Activated CD4-positive, CD25-positive, alpha-beta regulatory T cell treated with anti-CD3 and anti-CD28 coated beads, Interleukin-2, amount 50 U/mL, for 72 hours (primary cell): Measurements from ENCODE around the gene LIFR.

Source experiments
- DNase-seq: peaks from one replicate; pipeline ENCODE4 v3.0.0; 2021

Gene LIFR

DNA sequence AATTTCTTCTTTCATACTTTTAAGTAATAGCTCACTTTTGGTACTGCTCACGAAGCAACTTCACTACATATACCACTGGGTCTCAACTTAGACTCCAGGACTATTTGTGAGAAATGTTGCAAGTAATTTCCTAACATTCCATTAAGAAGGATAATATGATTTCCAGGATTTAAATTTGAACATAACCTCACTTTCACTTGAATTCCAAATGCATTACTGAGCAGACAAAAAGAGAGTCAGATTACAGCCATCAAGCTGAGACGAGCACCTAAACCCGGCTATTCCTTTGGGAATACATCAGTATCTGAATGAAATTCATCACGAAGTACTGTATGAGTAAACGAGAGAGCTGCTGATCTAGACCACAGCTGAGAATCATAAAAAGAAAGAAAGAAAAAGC lies 47.3 kb downstream of the LIFR start:
- DNase-seq, result no peak

DNA sequence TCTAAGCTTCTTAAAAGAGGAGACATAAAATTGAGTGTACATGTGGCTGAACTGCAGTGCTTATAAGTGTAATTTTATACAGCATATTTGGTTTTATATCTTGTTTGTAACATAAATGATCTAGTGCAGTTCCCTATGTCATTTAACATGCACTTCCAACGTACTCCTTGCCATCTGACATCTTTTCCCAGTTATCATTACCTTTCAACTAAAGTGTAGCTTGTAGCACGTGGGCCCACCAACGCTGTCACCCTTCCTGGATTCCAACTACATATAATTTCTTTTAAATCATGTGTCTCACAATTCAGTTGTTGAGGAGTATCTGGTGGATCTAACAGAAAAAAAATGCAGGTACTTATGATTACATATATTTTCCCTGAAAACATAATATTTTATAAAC lies 50.1 kb downstream of the LIFR start:
- DNase-seq, result no peak

GRCh38 chr5:38500573-38501260 lies 55.7 kb downstream of the LIFR start:
- no peak for DNase-seq

DNA sequence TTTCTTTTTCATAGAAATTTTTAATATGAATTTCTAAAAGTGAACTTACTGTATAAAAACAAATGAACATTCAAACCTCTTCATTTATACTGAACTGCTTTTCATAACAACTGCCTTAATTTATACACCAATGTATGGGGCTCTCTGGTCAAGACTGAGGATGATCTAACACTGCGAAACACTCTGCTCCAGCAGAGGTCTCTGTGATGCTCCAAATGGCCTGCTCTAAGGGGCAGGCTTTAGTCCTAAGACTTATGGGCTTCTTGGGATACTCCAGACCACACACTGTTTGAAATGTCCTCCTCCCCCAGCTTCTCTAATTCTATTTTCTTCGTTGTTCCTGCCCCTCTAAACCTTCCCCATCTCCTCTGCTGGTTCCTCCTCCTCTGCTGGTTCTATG lies 58.5 kb downstream of the LIFR start:
- no peak for DNase-seq

GRCh38 chr5:38494763-38495162 lies 61.7 kb downstream of the LIFR start:
- no peak for DNase-seq

DNA sequence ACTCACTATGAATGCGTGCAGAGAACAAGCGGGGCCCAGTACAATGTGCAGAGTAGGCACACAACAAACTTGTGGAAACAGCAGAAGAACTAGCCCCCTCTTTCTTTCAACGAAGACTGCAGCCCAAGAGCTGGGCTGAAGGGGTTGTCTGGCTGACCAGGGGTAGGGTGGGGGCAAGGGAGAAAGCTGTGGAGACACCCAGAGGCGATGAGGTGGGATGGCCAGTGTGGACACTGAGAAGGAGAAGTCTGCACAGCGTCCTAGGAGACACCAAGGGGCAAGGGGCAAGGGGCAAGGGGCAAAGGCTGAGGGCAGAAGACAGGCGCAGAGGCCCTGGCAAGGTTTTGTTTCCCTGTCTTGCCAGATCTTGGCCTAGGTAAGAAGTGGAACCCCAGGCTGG lies 62.3 kb downstream of the LIFR start:
- DNase-seq, result no peak

DNA sequence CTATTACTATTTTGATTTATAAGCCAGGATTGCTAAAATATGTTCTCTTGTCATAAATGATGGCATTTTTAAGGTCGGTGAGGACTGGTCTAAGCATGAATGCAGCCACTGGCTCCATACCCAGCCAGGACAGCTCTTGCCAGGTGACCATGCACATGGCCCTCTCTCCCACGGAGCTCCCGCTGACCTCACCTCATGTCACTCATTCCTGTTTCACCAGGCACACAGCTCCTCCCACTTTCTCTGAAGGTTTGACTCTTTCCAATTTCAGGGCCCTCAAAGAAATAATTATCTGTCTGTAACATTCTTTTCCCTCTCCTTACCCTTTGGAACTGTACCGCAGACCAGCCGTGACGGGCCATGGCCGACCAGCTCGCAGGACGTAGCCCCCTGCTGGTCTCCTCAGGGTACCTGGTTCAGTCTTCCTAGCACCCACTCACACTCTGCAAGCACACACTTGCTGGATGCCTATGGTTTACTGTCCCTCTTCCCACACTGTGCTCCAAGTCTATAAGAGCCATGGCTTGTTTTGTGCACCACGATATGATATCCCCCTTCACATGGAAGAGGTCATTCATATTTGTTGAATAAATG lies 72.5 kb downstream of the LIFR start:
- DNase-seq, result no peak

DNA sequence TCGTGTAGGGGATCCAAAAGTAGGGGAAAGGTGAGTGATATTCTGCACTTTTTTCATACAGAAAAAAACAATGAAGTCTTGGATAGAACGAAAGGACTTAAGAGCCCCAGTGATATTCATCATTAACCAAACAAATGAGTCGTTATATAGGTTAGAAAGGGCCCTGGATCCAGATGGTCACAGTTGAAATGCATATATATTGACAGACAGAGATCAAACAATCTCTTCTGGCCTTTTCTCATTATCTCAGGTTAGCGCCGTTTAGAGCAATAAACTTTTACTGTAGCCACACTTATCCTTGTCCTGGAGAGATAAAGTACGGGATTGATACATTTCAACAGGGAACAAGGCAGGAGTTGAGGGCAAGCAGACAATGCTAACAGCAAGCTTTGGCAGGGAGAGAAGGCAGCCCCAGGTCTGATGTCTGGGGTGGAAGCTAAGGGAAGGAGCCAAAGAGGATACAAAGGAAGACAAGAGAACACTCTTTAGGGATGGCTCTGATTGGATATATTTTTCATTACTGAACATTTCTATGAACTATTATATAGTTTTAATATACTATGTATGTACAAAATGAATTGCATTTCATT lies 77.0 kb downstream of the LIFR start:
- no peak for DNase-seq

DNA sequence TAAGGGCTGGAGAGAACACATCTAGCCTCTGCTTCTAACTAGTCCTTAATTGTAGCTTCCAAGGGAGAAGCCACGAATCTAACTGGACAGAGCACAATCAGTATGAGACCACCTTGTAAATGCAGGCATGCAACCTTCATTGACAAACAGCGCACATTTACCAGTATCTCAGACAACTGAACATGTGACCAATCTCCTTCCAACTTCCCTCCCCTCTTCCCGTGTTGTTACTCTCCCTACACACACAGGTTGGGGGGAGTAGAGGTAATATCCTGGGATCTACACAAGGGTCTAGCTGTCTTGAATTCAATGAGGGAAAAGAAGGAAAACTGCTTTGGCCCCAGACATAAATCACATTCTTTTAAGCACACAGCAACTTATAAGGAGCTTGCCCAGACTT lies 77.6 kb downstream of the LIFR start:
- no peak for DNase-seq

GRCh38 chr5:38478166-38478565 lies 78.3 kb downstream of the LIFR start:
- DNase-seq, result no peak

- DNase-seq, result no peak
These were observed 83.4 kb downstream of the LIFR start for GRCh38 chr5:38473008-38473407.

DNA sequence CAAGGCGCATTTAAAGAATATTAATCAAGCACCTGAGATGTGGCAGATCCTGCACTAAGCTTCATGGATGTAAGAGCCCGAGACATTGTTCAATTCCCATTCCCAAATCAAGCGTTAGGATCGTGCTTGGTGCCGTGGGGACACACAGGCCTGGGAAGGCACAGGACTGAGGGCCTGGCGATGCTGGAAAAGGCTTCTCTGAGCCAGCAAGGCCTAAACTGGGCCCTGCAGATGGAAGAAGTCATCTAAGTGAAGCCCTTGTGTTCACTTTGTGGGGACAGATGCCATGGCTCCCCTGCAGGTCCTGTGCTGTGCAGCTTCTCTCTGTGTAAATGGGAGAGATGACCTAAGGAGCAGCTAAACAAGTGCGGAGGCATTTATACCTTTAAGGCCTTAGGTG lies 83.9 kb downstream of the LIFR start:
- no peak for DNase-seq

DNA sequence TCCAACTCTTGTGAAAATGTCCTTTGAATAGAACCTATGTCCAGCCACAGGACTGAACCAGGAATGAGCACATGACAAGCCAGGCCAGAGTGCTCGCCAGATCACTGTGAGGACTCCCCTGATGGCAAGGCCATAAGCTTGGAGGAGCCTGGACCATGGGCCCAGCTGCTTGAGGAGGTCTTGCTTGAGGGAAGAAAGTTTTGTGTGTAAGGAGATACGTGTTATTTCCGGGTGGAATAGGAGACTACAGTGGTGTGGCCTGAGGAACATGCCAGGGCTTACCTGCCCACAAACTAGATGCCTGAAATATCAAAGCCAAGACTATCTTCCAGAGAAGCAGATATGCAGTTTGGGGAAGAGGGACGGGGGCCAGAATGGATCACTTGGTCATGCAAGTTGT lies 84.7 kb downstream of the LIFR start:
- no peak for DNase-seq

- DNase-seq, result no peak
These were observed 86.7 kb downstream of the LIFR start for GRCh38 chr5:38469707-38470267.

- no peak for DNase-seq
These were observed 87.3 kb downstream of the LIFR start for GRCh38 chr5:38468978-38469706.

DNA sequence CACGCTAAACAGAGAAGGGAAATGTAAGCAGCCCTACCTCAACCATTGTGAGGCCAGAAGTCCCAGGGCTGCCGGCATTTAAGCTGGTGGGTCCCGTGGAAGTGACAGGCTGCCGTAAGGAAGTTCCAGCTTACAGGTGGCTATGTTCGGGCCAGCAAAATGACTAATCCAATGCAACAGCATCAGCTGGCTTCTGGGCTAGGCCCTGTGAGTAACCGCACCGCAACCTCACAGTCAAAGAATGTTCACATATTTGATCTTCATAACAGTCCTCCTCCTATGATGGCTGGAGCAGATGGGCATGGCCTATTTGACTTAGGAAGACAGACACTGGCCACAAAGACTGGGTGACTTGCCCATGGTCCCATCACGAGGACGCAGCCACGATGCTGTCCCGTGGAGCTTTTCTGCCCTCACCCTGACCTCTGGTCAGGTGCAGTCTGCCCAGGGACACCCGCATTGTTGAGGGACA lies 88.2 kb downstream of the LIFR start:
- DNase-seq, result no peak

GRCh38 chr5:38467353-38468040 lies 88.9 kb downstream of the LIFR start:
- no peak for DNase-seq

- no peak for DNase-seq
These were observed 89.8 kb downstream of the LIFR start for GRCh38 chr5:38466424-38467189.

- DNase-seq, result no peak
These were observed 90.6 kb downstream of the LIFR start for GRCh38 chr5:38465702-38466423.

GRCh38 chr5:38465061-38465460 lies 91.4 kb downstream of the LIFR start:
- DNase-seq, result no peak
